ENCODE data around the gene CCDC57. TPM values are rescaled to one million over a fixed set of nuclear protein-coding genes. Genes with fewer than 3 reads are reported as not detected.

CCDC57 gene
- total and polyA plus RNA-seq, 2 of the 8 experiments (the other 6 are each of a cell fraction or from before 2014, with no cell fraction given), result 8.4 to 12.9 TPM

DNA sequence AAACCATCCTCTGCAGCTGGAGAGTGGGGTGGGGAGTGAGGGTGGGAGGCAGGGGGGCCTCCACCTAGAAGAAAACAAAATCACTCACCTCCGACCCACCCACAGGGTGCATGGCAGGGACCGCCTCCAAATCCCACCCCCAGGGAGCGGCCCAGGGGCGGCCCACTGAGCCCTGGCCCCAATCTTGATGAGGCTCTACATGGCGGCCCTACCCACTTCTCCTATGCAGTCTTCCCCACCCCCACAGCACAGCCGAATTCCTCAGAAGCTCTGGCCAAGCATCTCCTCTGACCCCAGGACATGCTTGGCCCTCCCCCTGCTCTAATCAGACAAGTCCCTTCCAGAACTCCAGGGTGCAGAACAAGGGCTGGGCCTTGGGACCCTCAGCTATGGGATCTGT lies 96.4 kb downstream of the CCDC57 start:
- H3K79me1 ChIP-seq (ENCODE audit: low read depth, low read length), result no peaks in the 10 kb centered on the region
- 0 out of 2 replicates have a peak, but pooled peaks cover 2% of the 10 kb centered on the region for H3K23me2 ChIP-seq (ENCODE audit: low read depth, low read length)
- CTCF ChIA-PET (ENCODE audit: partially characterized antibody), result interaction anchor here (1.2 to 10.5 kb wide), 3 partner anchors 12 to 90 kb away, joined by 3 to 61 read pairs (median 3); no protein-coding TSS in a partner anchor
- DNase-seq (ENCODE audit: low read depth in 1 of 2, low spot score in 2 of 2) (no peak), FAIRE-seq (no peak)
- H2BK5ac ChIP-seq (ENCODE audit: low read depth, low read length), result no peak overlapping the region
- no peak overlapping the region for H3K14ac ChIP-seq (ENCODE audit: insufficient read length)
- no peak overlapping the region for H4K91ac ChIP-seq (replicated peaks; ENCODE audit: insufficient read length, low read length)
- no peak overlapping the region for H3K23ac ChIP-seq (ENCODE audit: insufficient read length)
- H3K36me3 ChIP-seq (ENCODE audit: control insufficient read depth in 2 of 4, insufficient read depth in 4 of 4, low read length in 3 of 4), result no peaks in the 10 kb centered on the region
- peaks cover 3 to 6% of the 10 kb centered on the region in 2 experiments for H4K20me1 ChIP-seq (replicated peaks in 1 of 2; ENCODE audit: control insufficient read depth in 1 of 2, insufficient read depth in 2 of 2, low read length in 2 of 2)
- no peak overlapping the region for H2BK120ac ChIP-seq (replicated peaks; ENCODE audit: low read depth, low read length)
- H2BK12ac ChIP-seq (ENCODE audit: low read depth, low read length), result peak overlapping the region; percentile 80
- peaks cover 0 to 4% (median 0%) of the 10 kb centered on the region in 4 experiments; a peak in 2 of 7 replicates for H3K27me3 ChIP-seq (replicated peaks in 1 of 4; ENCODE audit: control insufficient read depth in 3 of 4, extremely low read depth in 1 of 4, insufficient read depth in 3 of 4, low read length in 3 of 4)
- H2AK5ac ChIP-seq (ENCODE audit: low read depth, low read length), result no peak overlapping the region
- no peak overlapping the region for H2AFZ ChIP-seq (ENCODE audit: low read length)
- H3K9ac ChIP-seq (replicated peaks in 1 of 4; ENCODE audit: extremely low read depth in 1 of 4, low read depth in 3 of 4, low read length in 3 of 4), result no peak overlapping the region
- H3K18ac ChIP-seq (ENCODE audit: extremely low read depth, low read length), result no peak overlapping the region; the same call in 1 of the 2 replicates
- no peak overlapping the region for H3K56ac ChIP-seq (replicated peaks; ENCODE audit: insufficient read length, low read depth, low read length)
- H3K4me3 ChIP-seq (ENCODE audit: extremely low read depth in 1 of 4, insufficient read depth in 2 of 4, low read depth in 3 of 4, low read length in 4 of 4), result no peak overlapping the region
- H3K4me2 ChIP-seq (ENCODE audit: insufficient read depth in 1 of 2, low read depth in 2 of 2, low read length in 2 of 2), result no peak overlapping the region
- H3K9me3 ChIP-seq (ENCODE audit: insufficient read depth in 2 of 2, low read depth in 1 of 2, low read length in 1 of 2), result no peaks in the 10 kb centered on the region
- H3K4ac ChIP-seq (replicated peaks; ENCODE audit: insufficient read length, low read depth, low read length), result no peak overlapping the region
- no peaks in the 10 kb centered on the region for H3K79me2 ChIP-seq (ENCODE audit: control insufficient read depth in 1 of 2, insufficient read depth in 2 of 2, low read length in 2 of 2)
- no peak overlapping the region for H4K8ac ChIP-seq (ENCODE audit: extremely low read depth, insufficient read depth, low read length)
- WGBS, 2 experiments (ENCODE audit: extremely low coverage in 1 of 2, insufficient coverage in 1 of 2, insufficient read length in 1 of 2, insufficient replicate concordance in 2 of 2, low coverage in 1 of 2, low lambda C conversion rate in 2 of 2, missing lambda C conversion rate in 1 of 2), result 64% methylated on average over 4 of the region's 6 CpGs; no CpG with 5 or more reads in 1 of the 2 experiments
- H2BK20ac ChIP-seq (ENCODE audit: low read length), result no peak overlapping the region
- H2BK15ac ChIP-seq (ENCODE audit: low read length), result no peak overlapping the region; the same call in 1 of the 2 replicates
- POLR2A ChIA-PET (ENCODE audit: partially characterized antibody), result interaction anchor here (0.6 to 3.5 kb wide), 8 partner anchors 8 to 222 kb away, joined by 3 to 13 read pairs (median 3); partner anchors contain the start of gene FASN
- H3K4me1 ChIP-seq (replicated peaks in 1 of 4; ENCODE audit: control insufficient read depth in 3 of 4, insufficient read depth in 4 of 4, low read length in 3 of 4), result peaks cover 0 to 8% (median 2%) of the 10 kb centered on the region in 4 experiments; a peak in 4 of 7 replicates
- H4K5ac ChIP-seq (ENCODE audit: insufficient read length, low read depth, low read length), result no peak overlapping the region
- H3K27ac ChIP-seq (ENCODE audit: low read depth, low read length), result no peak overlapping the region
- TF ChIP-seq RFX5 (IDR thresholded peaks at IDR 0.05; ENCODE audit: borderline replicate concordance, low read depth, low read length) (no peak), TAF7 (optimal IDR thresholded peaks at IDR 0.05; ENCODE audit: borderline replicate concordance, low read depth, low read length) (no peak), BCL11A (IDR thresholded peaks at IDR 0.05; ENCODE audit: low read depth in 2 of 2, low read length in 2 of 2) (no peak), SP4 (IDR thresholded peaks at IDR 0.05; ENCODE audit: low read length) (no peak), JUN (IDR thresholded peaks at IDR 0.05; ENCODE audit: low read depth, low read length) (no peak), KDM5A (IDR thresholded peaks at IDR 0.05; ENCODE audit: low read length) (no peak), YY1 (IDR thresholded peaks at IDR 0.05; ENCODE audit: low read depth, low read length) (no peak), BACH1 (IDR thresholded peaks at IDR 0.05; ENCODE audit: low read length) (no peak), NRF1 (IDR thresholded peaks at IDR 0.05; ENCODE audit: low read depth, low read length) (no peak), GTF2F1 (IDR thresholded peaks at IDR 0.05; ENCODE audit: borderline replicate concordance, low read depth, low read length) (no peak)
